NCI-H1694 treated with DMSO at 0.1 percent for 48 hours (cell line): ENCODE measurements around the gene SLC66A2.
"Not testable (repeated sequence)": the region's sequence is repeated elsewhere in the genome, so short reads cannot be mapped to it uniquely, and the experiment has no call there.

ENCODE experiments used
- DNase-seq: peaks from one replicate; lab custom pipeline; 2025; lab: John Stamatoyannopoulos, UW

The SLC66A2 gene

GRCh38 chr18:79866889-79867574 is 84.4 kb downstream of the SLC66A2 start:
- no peak for DNase-seq

- DNase-seq = not testable (repeated sequence)
Observed at GRCh38 chr18:79865951-79866350, 85.5 kb downstream of the SLC66A2 start.

- not testable (repeated sequence) for DNase-seq
Observed at GRCh38 chr18:79864955-79865354, 86.5 kb downstream of the SLC66A2 start.

GRCh38 chr18:79864006-79864725 is 87.3 kb downstream of the SLC66A2 start:
- DNase-seq = no peak

- no peak for DNase-seq
Observed at GRCh38 chr18:79863161-79864005, 88.1 kb downstream of the SLC66A2 start.

- no peak for DNase-seq
Observed at GRCh38 chr18:79862562-79862961, 88.9 kb downstream of the SLC66A2 start.

GRCh38 chr18:79861687-79862086 is 89.8 kb downstream of the SLC66A2 start:
- no peak for DNase-seq

- DNase-seq = no peak
Observed at GRCh38 chr18:79859314-79859713, 92.1 kb downstream of the SLC66A2 start.

GRCh38 chr18:79857082-79857671 is 94.3 kb downstream of the SLC66A2 start:
- DNase-seq = peak; percentile 33

- DNase-seq = peak; percentile 58
Observed at GRCh38 chr18:79856119-79857007, 95.1 kb downstream of the SLC66A2 start.

- DNase-seq = no peak
Observed at GRCh38 chr18:79855147-79855933, 96.1 kb downstream of the SLC66A2 start.

GRCh38 chr18:79853993-79854364 is 97.5 kb downstream of the SLC66A2 start:
- no peak for DNase-seq

- DNase-seq = no peak
Observed at GRCh38 chr18:79853303-79853992, 98.0 kb downstream of the SLC66A2 start.

GRCh38 chr18:79852561-79853302 is 98.7 kb downstream of the SLC66A2 start:
- DNase-seq = no peak
